Fibroblast of peridontal ligament (primary cell): Measurements from ENCODE around the gene CSF2RB.

Source experiments
- DNase-seq: peaks from one replicate; pipeline ENCODE4 v3.0.0-alpha.2; 2010; ENCODE audit errors: extremely low read depth

Gene CSF2RB

GRCh38 chr22:36921309-36922104 lies 8.1 kb downstream of the CSF2RB start:
- no peak for DNase-seq

- DNase-seq = no peak
Measured at GRCh38 chr22:36922105-36922608, 8.7 kb downstream of the CSF2RB start.

GRCh38 chr22:36922711-36923110 lies 9.3 kb downstream of the CSF2RB start:
- no peak for DNase-seq

- DNase-seq = no peak
Measured at GRCh38 chr22:36923131-36923788, 9.8 kb downstream of the CSF2RB start.

- DNase-seq = no peak
Measured at GRCh38 chr22:36924151-36924698, 10.8 kb downstream of the CSF2RB start.

GRCh38 chr22:36925388-36926290 lies 12.2 kb downstream of the CSF2RB start:
- DNase-seq = no peak

GRCh38 chr22:36926309-36926708 lies 12.9 kb downstream of the CSF2RB start:
- no peak for DNase-seq

GRCh38 chr22:36926721-36927435 lies 13.4 kb downstream of the CSF2RB start:
- DNase-seq = no peak

GRCh38 chr22:36927671-36928070 lies 14.2 kb downstream of the CSF2RB start:
- no peak for DNase-seq

- DNase-seq = no peak
Measured at GRCh38 chr22:36928196-36928595, 14.8 kb downstream of the CSF2RB start.

- DNase-seq = no peak
Measured at GRCh38 chr22:36928786-36929535, 15.5 kb downstream of the CSF2RB start.

GRCh38 chr22:36929621-36930020 lies 16.2 kb downstream of the CSF2RB start:
- DNase-seq = no peak

GRCh38 chr22:36930041-36930935 lies 16.9 kb downstream of the CSF2RB start:
- no peak for DNase-seq

- DNase-seq = no peak
Measured at GRCh38 chr22:36931446-36931845, 18.0 kb downstream of the CSF2RB start.

- no peak for DNase-seq
Measured at GRCh38 chr22:36933629-36934417, 20.4 kb downstream of the CSF2RB start.

GRCh38 chr22:36934418-36935312 lies 21.2 kb downstream of the CSF2RB start:
- no peak for DNase-seq

GRCh38 chr22:36935313-36935610 lies 21.8 kb downstream of the CSF2RB start:
- no peak for DNase-seq

GRCh38 chr22:36935694-36936093 lies 22.3 kb downstream of the CSF2RB start:
- DNase-seq = no peak
